Left ventricle myocardium inferior (tissue), 1 donor: ENCODE data around the gene FOLR2. TPM values are rescaled to one million over a fixed set of nuclear protein-coding genes. Genes with fewer than 3 reads are reported as not detected.

Source experiments
- DNase-seq: peaks from one replicate; pipeline ENCODE4 v3.0.0-alpha.2; 2020
- H3K27ac ChIP-seq: fragments of 200-600 bp; replicated peaks from 2 replicates; pipeline ENCODE4 v1.8.0; 2021
- H3K27me3 ChIP-seq: fragments of 200-600 bp; 2 replicates; pipeline ENCODE4 v1.8.0; 2021; ENCODE audit warnings: low read depth
- H3K36me3 ChIP-seq: fragments of 200-600 bp; 2 replicates; pipeline ENCODE4 v1.8.0; 2021
- H3K4me1 ChIP-seq: fragments of 200-600 bp; 2 replicates; pipeline ENCODE4 v1.8.0; 2021
- H3K4me3 ChIP-seq: fragments of 200-600 bp; 2 replicates; pipeline ENCODE4 v1.8.0; 2021; ENCODE audit warnings: mild to moderate bottlenecking, moderate library complexity
- H3K9me3 ChIP-seq: fragments of 200-600 bp; replicated peaks from 2 replicates; pipeline ENCODE4 v1.8.0; 2021
- CTCF ChIP-seq: fragments of 200-600 bp; IDR thresholded peaks from 2 replicates; pipeline ENCODE4 v1.8.0; 2021; ENCODE audit warnings: antibody characterized with exemption, mild to moderate bottlenecking, borderline replicate concordance
- intact Hi-C: fragments of 100-400 bp; cut with micrococcal nuclease; formaldehyde crosslinking; loops from one replicate; pipeline ENCODE4 v1.11.0; 2022
- total RNA-seq: library from RNA; stranded (reverse); fragmentation: NEBNext Ultra II Directional; extraction: Animal tissue kit (Norgen Biotek cat#: 25700); gene quantifications from one replicate; pipeline ENCODE4 v1.2.1, GENCODE V29; 2021
- donor health status: DM: no; HTN: yes; CAD: no; lungs with severe emphysema.

Gene FOLR2
- total RNA-seq, 1 donor from 2014 or later, result 20.9 TPM

DNA sequence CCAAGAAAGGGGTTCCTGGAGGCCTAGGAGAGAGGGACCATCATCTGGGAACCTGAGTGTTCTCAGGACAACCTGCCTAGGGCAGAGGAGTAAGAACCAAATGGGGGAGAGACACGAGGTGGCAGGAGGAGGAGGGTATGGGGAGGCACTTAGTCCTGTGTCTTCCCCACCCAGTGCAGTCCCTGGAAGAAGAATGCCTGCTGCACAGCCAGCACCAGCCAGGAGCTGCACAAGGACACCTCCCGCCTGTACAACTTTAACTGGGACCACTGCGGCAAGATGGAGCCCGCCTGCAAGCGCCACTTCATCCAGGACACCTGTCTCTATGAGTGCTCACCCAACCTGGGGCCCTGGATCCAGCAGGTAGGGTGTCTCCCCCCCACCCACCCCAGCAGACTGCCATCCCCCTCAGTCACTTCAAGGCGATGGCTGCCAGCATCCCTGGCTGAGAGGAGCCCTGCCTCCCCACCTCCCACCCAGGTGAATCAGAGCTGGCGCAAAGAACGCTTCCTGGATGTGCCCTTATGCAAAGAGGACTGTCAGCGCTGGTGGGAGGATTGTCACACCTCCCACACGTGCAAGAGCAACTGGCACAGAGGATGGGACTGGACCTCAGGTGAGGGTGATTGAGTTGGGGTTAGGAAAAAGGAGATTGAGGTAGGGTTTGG is 4.2 kb downstream of the FOLR2 start:
- intact Hi-C loops, result no loop called here
- DNase-seq, result no peak
- Histone ChIP-seq H3K36me3 (no peaks in the 10 kb centered on the region), H3K27ac (no peak overlapping the region), H3K4me3 (no peak overlapping the region), H3K27me3 (peaks cover 24% of the 10 kb centered on the region), H3K9me3 (no peaks in the 10 kb centered on the region), H3K4me1 (peaks cover 30% of the 10 kb centered on the region)
- no peak for TF ChIP-seq CTCF

GRCh38 chr11:72221386-72222075 is 4.9 kb downstream of the FOLR2 start:
- no peaks in the 10 kb centered on the region for H3K9me3 ChIP-seq
- no peak overlapping the region for H3K27ac ChIP-seq
- TF ChIP-seq CTCF, result no peak
- DNase-seq, result no peak
- H3K36me3 ChIP-seq, result no peaks in the 10 kb centered on the region
- intact Hi-C loops, result no loop called here
- peaks cover 37% of the 10 kb centered on the region for H3K4me1 ChIP-seq
- H3K4me3 ChIP-seq, result no peak overlapping the region
- H3K27me3 ChIP-seq, result peaks cover 20% of the 10 kb centered on the region

DNA sequence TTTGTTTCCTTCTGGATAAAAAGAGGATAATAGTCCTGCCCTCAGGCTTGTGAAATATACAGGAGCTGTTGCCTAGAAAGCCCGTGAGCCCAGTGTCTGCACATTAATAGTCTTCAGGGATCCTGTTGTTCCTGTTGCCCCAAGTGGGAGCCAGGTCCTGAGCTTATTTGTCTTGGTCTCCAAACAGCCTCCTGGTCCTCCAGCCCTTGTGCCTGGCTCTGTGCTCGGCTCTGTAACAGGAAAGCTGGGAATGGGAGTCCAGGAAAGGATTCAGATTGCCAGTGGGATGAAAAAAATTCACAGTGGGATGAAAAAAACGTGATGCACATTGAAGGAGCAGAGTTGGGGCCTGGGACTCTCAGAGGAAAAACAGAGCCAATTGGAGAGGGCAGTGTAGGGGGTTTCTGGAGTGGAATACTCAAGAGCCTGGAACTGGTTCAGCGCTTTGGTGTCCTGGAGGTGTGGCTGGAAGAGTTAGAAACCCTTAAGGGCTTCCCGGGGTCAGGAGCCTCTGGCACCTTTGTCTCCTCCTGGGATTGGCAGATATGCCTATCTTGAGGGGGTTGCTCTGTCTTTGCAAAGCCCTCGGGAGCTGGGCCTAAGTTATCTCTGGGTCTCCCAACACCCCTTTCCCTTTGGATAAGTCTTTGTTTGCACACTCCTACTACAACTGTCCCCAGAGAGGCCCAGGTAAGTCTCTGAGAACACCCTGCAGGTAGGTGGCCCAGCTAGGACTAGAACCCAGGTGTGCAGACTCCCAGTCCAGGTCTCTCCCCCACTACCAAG is 5.7 kb downstream of the FOLR2 start:
- intact Hi-C loops, result no loop called here
- peaks cover 44% of the 10 kb centered on the region for H3K4me1 ChIP-seq
- TF ChIP-seq CTCF, result no peak
- H3K4me3 ChIP-seq, result peak overlapping the region; percentile 97
- no peak for DNase-seq
- no peaks in the 10 kb centered on the region for H3K9me3 ChIP-seq
- peak overlapping the region; percentile 100 for H3K27ac ChIP-seq
- H3K27me3 ChIP-seq, result peaks cover 13% of the 10 kb centered on the region
- peaks cover 2% of the 10 kb centered on the region for H3K36me3 ChIP-seq

DNA sequence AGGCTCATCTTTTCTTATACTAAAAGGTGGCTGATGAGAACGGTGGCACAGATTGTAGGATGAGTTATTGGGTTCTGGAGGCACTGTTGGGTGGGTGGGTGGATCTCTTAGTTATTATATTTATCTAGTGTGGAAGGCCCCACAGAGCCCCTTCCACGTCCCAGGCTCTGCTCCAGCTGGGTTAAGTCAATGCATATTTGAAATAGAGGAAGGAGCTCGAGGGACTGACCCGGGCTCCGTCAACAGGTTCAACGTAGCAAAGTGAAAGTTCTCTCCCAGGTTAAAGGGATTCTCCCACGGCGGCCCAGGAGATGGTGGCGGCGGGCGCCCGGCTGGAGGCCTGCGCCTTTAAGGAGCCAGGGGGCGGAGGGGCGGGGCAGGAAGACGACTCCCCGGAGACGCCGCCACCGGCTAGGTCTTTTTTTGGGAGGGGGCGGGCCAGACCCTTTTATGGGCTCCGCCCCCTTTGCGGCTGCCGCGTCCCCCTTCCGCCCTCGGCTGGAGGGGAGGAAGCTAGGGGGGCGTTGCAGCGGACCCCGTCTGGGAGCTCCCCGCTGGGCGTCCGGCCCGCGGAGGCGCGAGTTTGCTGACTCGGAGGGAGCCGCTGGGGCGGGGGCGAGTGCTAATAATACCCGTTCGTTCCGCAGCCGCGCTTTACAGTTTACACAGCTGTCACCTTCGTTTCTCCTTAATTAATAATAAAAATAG is 6.5 kb downstream of the FOLR2 start:
- peak overlapping the region; percentile 97 for H3K4me3 ChIP-seq
- peaks cover 51% of the 10 kb centered on the region for H3K4me1 ChIP-seq
- peak; percentile 96 for DNase-seq
- intact Hi-C loops, result no loop called here
- peaks cover 5% of the 10 kb centered on the region for H3K27me3 ChIP-seq
- no peaks in the 10 kb centered on the region for H3K9me3 ChIP-seq
- peak; percentile 66 for TF ChIP-seq CTCF
- peak overlapping the region; percentile 100 for H3K27ac ChIP-seq
- peaks cover 7% of the 10 kb centered on the region for H3K36me3 ChIP-seq
